Inflammatory macrophage treated with lipopolysaccharide for 1 hour (primary cell): ENCODE data around the gene CFTR.

ENCODE experiments used
- DNase-seq, 2 donors: peaks; one replicate each; pipeline ENCODE4 v3.0.0-alpha.2; 2020 to 2022

Gene CFTR

DNA sequence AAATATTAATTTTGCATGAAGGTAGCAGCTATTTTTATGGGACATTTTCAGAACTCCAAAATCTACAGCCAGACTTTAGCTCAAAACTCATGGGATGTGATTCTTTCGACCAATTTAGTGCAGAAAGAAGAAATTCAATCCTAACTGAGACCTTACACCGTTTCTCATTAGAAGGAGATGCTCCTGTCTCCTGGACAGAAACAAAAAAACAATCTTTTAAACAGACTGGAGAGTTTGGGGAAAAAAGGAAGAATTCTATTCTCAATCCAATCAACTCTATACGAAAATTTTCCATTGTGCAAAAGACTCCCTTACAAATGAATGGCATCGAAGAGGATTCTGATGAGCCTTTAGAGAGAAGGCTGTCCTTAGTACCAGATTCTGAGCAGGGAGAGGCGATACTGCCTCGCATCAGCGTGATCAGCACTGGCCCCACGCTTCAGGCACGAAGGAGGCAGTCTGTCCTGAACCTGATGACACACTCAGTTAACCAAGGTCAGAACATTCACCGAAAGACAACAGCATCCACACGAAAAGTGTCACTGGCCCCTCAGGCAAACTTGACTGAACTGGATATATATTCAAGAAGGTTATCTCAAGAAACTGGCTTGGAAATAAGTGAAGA lies 112.3 kb downstream of the CFTR start:
- DNase-seq = no peak

DNA sequence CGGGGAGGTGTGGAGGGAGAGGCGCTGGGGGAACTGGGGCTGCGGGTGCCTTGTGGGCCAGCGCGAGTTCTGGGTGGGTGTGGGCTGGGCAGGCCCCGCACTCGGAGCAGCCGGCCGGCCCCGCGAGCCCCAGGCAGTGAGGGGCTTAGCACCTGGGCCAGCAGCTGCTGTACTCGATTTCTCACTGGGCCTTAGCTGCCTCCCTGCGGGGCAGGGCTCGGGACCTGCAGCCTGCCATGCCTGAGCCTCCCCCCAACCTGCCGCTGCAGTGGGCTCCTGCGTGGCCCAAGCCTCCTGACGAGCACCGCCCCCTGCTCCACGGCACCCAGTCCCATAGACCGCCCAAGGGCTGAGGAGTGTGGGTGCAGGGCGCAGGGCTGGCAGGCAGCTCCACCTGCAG lies 116.3 kb downstream of the CFTR start:
- no peak for DNase-seq

DNA sequence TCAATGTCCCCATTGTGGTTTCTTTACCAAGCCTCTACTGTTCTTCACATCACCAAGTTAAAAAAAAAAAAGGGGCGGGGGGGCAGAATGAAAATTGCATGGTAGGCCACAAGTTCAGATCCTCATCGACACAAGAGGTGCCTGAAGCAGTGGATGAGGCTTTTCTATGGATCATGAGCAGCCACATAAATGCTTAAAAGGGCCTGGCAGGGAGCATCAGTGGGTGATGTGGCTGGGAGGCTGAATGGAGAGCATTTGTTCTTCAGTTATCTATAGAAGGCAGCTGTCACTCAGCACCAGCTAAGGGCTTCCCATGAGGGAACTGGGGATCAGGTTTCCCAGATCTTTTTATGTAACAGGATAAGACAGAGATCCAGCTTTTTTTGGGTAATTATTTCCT lies 117.9 kb downstream of the CFTR start:
- no peak for DNase-seq

DNA sequence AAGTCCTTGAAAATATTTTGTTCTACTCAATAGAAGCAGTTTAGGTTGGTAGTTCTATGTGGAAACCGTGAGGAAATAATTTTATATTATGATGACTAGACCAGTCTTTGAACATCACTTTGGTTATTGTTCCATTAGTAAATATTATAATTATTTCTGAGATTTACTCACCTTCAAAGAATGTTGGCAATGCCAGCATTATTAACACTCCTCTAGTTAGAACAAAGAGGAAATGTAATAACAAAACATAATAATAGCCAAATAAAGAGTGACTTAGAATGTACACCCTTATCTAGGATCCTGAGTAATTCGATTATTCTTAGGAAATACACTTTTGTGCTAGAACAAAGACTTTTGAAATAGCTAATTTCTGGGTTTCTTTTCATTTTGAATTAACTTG lies 121.1 kb downstream of the CFTR start:
- DNase-seq = no peak

DNA sequence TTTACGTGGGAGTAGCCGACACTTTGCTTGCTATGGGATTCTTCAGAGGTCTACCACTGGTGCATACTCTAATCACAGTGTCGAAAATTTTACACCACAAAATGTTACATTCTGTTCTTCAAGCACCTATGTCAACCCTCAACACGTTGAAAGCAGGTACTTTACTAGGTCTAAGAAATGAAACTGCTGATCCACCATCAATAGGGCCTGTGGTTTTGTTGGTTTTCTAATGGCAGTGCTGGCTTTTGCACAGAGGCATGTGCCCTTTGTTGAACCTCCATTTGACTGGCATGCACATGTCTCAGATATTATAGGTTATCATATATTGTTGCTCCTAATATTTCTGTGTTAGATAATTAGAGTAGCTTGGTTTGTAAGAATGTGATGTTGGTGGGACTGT lies 123.8 kb downstream of the CFTR start:
- DNase-seq = no peak

DNA sequence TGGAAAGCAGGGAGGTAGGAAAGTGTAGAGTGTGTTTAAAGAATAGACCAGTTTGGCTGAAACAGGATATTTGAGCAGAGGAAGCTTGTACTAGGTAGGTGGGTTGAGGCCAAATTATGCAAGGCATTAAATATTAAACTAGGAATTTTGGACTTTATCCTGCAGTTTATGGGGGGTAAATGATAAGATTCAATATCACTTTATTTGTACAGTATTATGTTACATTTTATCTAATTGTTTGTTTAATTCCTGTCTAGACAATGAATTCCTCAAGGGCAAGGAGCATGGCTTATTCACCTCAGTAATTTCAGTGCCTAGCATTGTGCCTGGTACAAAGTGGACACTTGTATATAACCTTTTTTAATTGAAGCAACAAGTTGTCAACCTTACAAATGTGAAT lies 125.9 kb downstream of the CFTR start:
- DNase-seq = no peak

DNA sequence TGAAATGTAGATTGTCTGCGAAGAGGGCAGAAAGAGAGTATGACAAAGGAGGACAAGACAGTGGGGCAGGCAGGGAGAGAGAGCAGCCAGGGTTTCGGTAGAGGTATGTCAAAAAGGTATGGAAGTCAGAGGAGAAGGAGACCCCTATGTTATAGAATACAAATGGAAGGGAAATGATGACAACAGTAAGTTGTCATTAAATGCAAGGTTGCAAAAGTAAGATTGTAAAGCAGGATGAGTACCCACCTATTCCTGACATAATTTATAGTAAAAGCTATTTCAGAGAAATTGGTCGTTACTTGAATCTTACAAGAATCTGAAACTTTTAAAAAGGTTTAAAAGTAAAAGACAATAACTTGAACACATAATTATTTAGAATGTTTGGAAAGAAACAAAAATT lies 126.3 kb downstream of the CFTR start:
- no peak for DNase-seq

DNA sequence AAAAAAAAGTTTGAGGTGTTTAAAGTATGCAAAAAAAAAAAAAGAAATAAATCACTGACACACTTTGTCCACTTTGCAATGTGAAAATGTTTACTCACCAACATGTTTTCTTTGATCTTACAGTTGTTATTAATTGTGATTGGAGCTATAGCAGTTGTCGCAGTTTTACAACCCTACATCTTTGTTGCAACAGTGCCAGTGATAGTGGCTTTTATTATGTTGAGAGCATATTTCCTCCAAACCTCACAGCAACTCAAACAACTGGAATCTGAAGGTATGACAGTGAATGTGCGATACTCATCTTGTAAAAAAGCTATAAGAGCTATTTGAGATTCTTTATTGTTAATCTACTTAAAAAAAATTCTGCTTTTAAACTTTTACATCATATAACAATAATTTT lies 130.6 kb downstream of the CFTR start:
- DNase-seq = no peak

DNA sequence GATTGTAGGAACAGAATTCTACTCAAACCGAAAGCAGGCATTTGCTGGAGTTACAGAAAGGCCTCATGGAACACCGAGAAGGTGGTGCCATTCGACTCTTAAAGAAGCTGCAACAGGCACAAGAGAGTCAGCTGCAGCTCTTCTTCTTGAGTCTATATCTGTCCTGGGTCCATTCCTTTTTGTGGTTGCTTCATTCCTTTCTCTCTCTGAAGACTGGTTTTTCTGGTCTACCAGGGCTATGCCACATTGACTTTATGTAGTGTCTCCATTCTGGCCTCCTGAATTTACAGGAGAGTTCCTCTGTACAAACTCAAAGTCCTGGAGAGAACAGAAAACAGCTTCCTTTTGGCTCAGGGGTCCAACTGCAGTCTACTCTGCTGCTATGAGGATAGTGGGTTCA lies 132.8 kb downstream of the CFTR start:
- DNase-seq = no peak

DNA sequence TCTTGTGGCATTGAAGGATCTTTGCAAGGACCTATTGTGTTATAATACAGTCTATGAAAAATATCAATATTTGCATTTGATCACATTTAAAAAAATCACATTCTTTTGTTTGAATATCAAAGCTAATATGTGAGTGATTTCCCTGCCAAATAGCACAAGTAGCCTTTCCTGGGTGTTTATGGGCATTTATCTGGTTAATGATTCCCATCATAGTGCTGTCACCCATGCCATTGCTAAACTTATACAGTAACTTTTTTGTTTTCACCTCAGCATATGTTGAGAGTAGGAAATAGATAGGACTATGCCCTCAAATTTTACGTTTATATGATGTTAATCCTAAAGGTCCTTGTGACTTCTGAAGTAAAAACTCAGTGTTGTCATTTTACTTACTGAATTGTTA lies 136.9 kb downstream of the CFTR start:
- DNase-seq = no peak

DNA sequence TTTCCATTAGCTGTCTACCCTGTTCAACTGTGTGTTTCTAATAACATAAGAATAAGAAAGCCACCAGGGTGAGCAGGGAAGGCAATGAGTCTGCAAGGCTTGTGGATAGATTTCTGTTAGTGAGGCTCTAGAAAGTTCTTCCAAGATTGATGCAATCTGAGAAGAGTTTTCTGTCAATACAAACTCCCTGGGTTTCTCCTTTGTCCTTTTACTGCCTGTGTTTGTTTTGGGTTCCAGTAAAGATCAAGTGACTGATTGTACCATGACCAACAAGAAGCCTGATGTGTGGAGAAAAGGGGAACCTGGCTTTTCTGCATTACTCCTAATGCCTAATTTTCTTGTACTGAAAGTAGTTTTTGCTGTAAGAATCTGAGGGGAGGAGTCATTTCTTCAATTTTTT lies 139.9 kb downstream of the CFTR start:
- no peak for DNase-seq

DNA sequence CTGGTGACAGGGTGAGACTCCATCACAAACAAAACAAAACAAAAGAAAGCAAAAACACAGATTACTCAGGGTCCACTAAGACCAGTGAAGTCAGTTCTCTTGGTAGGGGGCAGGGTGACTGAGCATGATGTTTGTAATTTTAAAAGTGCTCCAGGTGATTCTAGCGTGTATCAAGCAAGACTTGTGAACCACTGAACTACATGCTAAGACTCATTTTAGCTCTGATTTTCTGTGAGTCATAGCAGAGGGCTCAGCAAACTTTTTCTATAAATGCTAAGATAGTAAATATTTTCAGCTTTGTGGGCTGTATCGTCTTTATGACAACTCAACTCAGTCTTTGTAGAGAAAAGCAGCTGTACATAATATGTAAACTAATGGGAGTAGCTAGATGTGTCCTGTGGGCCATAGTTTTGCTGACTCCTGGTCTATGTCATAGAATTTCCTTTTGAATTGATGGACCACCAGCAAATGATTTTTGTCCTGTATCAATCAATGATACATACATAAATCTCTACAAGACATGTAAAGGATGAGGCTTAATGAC lies 141.3 kb downstream of the CFTR start:
- no peak for DNase-seq

DNA sequence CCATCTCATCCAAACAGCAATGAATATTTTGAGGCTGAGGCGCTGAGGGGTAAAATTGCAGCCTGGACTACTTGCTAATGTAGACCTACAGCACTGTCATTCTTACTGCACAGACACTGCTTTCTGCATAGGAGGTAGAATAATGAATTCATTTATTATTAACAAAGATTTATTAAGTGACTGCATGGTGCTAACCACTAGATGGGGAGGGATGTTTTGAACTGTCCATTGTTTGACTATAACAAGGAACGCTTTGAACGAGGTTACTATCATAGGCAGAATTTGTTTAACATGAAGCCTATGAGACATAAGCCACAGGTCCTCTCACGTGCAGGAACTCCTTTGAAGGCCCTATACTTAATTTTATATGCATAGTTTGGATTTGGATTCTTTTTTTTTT lies 143.8 kb downstream of the CFTR start:
- no peak for DNase-seq

DNA sequence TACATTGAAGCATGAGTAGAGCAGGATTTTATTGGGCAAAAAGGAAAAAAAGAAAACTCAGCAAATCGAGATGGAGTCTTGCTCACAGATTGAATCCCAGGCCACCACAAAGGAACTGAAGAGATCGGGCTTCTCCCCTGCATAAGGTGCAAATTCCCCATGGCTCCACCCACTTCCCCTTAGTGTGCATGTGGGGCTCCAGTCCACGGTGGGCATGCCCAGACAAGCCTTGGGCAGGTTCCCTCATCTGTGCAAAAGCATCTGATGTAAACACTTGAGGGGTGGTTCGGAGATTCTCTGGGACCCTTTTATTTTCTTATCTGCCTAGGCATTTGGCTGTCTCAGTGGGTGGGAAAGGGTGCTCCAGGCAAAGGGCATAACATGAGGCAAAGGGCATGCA lies 150.7 kb downstream of the CFTR start:
- no peak for DNase-seq

DNA sequence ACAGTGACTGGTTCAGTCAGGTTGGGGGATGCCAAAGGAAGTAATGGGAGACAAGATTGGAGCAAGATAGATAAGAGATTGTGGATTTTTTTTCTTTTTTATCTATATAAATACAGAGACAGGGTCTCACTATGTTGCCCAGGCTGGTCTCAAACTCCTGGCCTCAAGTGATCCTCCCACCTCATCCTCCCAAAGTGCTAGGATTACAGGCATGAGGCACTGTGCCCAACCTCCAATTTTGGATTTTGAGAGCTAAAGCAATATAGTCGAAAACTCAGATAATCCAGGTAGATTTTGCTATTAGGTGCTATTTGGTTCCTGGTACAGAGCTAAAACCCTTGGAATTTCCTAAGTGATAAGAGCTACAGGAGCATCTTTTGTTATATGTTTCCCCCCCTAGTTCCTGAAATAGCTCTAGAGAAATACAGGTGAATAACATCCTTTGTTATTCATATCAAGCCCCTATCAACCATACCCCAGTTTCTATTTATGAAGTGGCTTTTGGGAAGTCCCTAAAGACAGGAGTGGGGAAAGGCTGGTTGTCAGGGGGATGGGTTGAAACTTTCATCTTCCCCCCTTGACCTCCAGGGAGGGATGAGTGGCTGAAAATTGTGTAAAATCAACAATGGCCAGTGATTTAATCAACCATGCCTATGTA lies 151.2 kb downstream of the CFTR start:
- DNase-seq = no peak

DNA sequence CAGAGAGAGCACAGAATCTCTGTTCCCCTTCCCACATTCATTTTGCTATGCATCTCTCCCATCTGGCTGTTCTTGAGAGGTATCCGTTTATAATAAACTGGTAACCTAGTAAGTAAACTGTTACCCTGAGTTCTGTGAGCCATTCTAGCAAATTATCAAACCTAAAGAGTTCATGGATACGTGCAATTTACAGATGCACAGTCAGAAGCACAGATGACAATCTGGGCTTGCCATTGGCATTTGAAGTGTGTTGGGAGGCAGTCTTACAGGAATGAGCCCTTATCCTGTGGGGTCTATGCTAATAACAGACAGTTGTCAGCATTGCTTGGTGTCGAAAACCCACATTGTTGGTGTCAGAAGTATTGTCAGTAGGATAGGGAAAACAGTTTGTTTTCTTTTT lies 151.8 kb downstream of the CFTR start:
- DNase-seq = no peak

DNA sequence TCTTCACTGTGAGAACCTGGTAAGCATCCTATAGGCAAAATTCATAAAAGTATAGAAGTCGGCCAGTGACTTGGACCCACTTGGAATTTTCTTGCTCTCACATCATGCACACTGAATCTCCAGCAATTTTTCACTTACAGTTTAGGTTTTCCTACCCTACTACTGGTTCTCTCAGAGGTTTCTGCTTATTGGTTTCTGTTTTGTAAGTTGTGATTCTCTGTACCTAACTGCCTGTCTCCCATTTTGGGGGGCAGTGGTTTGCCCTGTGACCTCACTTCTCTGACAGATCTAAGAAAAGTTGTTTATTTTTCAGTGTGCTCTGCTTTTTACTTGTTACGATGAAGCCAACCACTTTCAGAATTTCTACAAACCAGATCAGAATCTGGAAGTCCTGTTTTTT lies 158.1 kb downstream of the CFTR start:
- no peak for DNase-seq

DNA sequence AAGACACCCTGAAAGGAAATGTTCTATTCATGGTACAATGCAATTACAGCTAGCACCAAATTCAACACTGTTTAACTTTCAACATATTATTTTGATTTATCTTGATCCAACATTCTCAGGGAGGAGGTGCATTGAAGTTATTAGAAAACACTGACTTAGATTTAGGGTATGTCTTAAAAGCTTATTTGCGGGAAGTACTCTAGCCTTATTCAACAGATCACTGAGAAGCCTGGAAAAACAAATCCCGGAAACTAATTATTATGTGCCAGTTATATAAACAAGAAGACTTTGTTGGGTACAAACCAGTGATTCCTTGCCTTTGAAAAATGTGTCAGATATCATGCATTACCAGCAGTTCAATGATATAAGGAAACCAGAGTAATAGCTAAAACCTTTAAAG lies 160.1 kb downstream of the CFTR start:
- no peak for DNase-seq

DNA sequence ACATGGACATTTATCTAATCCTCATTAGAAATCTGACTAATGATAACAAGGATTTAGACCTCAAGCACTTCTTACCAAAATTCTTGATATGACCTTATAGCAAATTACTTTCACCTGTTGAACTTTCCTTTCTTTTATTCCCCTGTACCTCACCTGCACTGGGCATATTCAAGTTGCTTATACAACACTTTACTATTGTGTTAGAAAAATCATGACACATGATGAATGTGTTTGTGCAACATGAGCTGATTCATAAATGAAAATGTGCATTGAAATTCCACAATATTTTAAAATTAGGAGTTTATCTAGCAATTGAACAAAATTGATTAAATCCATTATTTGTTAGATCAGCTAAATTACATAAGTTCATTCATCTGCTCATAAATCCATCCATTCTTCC lies 160.6 kb downstream of the CFTR start:
- DNase-seq = no peak

DNA sequence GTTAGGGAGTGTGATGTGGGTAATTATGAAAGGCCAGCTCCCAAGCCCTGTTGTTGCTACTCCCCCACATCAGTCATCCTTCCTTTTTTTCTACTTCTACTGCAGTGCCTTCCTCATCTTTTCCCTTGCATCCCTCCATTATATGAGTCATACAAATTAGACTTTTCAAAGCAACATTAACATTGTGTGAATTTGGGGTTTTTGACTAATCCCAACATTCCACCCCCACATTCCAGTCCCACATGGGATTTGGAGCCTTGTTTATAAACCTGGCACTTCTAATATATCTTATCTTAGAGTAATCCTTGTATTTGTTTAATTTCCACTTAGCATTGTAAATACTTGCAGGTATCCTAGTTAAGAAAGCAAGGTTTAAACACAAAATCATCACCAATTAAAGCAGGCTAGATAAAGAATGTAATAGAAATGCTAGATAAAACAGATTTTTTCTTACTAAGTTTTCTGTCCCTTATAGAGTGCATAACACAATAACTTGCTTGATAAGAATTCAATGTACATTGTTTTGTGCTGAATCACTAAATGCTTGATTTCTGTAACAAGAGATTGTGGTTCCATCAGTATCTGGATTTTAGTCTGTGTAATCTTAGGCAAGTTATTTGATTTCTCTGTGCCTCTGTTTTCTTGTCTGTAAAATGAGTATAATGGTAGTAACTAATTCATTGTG lies 165.8 kb downstream of the CFTR start:
- DNase-seq = no peak

DNA sequence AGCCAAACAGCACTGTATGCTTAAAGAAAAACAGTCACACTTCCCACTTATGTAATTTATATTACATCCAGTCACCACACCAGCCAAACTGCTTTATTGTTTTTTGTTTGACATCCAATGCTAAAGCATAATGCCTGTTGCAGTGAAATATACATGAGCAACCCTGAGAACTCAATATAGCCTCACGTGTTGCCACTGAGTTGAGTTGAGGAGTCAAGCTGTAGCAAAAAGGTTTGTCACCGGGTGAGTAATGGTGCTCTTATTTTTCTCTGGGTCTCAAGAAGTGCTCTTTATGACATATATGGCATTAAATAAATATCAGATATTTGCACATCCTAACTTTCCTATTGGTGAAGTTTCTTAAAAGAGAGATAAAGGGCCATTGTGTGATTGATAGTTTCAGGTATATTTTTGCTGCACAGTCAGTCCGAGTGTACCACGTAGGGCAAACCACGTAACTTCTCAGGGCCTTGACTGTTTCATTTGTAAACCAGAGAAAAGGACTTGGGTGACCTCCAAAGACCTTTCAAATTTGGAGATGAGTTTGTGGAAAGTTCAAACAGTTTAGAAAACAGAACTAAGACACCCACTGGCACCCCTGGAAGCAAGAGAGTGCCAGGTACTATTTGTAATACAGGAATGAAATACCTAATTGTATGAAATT lies 168.5 kb downstream of the CFTR start:
- no peak for DNase-seq

DNA sequence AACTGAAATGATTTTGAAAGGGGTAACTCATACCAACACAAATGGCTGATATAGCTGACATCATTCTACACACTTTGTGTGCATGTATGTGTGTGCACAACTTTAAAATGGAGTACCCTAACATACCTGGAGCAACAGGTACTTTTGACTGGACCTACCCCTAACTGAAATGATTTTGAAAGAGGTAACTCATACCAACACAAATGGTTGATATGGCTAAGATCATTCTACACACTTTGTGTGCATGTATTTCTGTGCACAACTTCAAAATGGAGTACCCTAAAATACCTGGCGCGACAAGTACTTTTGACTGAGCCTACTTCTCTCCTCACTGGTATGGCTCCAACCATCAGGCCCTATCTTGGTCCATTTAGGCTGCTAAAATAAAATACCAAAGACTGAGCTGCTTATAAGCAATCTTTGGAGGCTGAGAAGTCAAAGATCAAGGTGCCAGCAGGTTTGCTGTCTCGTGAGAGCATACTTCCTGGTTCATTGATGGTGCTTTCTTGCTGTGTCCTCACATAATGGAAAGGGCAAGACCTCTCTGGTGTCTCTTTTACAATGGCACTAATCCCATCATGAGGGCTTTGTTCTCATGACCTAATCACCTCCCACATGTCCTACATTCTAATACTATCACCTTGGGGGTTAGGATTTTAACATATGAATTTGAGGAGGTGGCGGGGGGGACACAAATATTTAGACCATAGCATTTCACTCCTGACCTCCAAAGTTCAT lies 173.3 kb downstream of the CFTR start:
- no peak for DNase-seq

DNA sequence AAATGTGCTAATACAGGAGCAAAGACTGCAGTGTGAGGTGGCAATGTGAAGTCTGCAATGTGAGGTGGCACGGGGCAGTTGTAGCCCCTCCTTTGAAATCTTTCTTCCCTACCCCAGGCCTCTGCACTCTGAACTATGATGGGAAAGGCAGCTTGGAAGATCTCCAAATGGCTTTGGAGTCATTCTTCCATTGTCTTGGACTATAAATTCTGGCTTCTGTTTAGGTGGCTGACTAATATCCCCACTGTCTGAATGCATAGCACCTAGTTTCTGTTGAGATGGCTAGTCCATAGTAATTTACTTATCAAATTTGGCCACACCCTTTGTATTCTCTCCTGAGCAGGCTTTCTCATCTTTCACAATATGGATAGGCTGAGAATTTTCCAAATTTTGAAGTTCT lies 175.0 kb downstream of the CFTR start:
- no peak for DNase-seq
